ENCODE results near the gene STARD9. TPM values are rescaled to one million over a fixed set of nuclear protein-coding genes. Genes with fewer than 3 reads are reported as not detected.
"Not testable (repeated sequence)": the region's sequence is repeated elsewhere in the genome, so short reads cannot be mapped to it uniquely, and the experiment has no call there.

Gene STARD9
- total RNA-seq, 1 experiment from 2014 or later = 0.86 TPM

DNA sequence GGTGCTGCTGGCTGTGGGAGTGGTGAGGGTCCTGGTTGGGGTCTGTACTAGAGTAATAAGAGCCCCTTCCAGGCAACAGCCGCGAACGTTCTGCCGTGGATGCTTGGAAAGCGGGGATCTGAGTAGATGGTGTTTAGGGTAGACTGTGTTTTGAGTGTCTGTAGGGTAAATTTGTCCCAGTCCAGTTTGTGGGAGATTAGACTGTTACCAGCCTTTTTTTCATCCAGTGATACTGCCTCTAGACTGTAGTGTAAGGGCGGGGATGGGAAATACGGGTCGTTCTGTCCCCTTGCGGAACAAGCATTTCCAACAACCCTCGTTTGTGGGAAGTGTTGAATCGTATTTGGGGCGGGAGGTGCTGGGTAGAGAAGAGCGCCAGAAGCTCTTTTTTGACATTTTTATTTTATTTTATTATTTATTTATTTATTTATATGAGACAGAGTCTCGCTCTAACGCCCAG, 26.3 kb upstream of the STARD9 start:
- TSS peak; percentile 61 for BruUV-seq (replicated peaks)
- POLR2A ChIA-PET = interaction anchor here (1.6 kb wide), 1 partner anchor 26 kb away, joined by 8 read pairs; the partner anchor contains the start of gene STARD9

DNA sequence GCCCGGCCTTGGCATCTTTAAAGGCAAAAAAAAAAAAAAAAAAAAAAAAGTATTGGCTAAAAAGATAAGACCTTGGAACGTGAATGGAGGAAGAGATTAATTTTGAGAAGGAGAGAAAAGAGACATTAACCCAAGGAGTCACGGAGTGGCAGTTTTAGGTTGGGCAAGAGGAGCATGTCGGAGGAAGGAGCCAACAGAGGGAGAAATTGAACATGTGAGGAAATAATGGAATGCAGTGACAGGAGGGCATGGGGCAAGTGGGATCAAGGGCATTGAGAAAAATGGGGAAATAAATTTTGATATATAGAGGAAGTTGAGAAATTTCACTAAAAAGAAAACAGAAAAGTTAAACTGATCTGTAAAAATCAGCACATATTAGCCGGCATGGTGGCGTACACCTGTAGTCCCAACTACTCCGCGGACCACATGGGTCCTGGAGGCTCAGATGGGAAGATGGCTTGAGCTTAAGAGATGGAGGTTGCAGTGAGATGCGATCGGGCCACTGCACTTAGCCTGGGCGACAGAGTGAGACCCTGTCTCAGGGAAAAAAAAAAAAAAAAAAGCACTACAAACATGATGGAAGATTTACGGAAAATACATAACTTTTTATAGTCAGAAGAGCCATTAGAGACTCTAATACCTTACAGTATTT, 25.5 kb upstream of the STARD9 start:
- H3K36me3 Mint-ChIP-seq (ENCODE audit: insufficient read depth, unreplicated experiment) = peaks cover 43% of the 10 kb centered on the region
- ChIA-PET POLR2A (no interaction called here), CTCF (no interaction called here)
- H3K4me1 ChIP-seq = no peaks in the 10 kb centered on the region
- no peak for DNase-seq
- no peaks in the 10 kb centered on the region for H3K27me3 Mint-ChIP-seq (ENCODE audit: insufficient read depth, unreplicated experiment)
- peak overlapping the region; percentile 36 for H3K27ac Mint-ChIP-seq (ENCODE audit: unreplicated experiment)
- H3K4me3 ChIP-seq (ENCODE audit: low read depth, low read length) = peak overlapping the region; percentile 97
- H3K9me3 ChIP-seq = no peaks in the 10 kb centered on the region
- H3K9me3 Mint-ChIP-seq (ENCODE audit: unreplicated experiment) = no peaks in the 10 kb centered on the region
- intact Hi-C loops (cut with micrococcal nuclease; ENCODE audit: unreplicated experiment) = loop anchor here (2.0 kb wide), 1 partner anchor 55 kb away; the partner anchor contains the start of gene SNAP23
- no peaks in the 10 kb centered on the region for H3K36me3 ChIP-seq (ENCODE audit: control insufficient read depth, insufficient read depth, low read length)
- TF ChIP-seq, protein P1, sequence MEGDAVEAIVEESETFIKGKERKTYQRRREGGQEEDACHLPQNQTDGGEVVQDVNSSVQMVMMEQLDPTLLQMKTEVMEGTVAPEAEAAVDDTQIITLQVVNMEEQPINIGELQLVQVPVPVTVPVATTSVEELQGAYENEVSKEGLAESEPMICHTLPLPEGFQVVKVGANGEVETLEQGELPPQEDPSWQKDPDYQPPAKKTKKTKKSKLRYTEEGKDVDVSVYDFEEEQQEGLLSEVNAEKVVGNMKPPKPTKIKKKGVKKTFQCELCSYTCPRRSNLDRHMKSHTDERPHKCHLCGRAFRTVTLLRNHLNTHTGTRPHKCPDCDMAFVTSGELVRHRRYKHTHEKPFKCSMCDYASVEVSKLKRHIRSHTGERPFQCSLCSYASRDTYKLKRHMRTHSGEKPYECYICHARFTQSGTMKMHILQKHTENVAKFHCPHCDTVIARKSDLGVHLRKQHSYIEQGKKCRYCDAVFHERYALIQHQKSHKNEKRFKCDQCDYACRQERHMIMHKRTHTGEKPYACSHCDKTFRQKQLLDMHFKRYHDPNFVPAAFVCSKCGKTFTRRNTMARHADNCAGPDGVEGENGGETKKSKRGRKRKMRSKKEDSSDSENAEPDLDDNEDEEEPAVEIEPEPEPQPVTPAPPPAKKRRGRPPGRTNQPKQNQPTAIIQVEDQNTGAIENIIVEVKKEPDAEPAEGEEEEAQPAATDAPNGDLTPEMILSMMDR (IDR thresholded peaks at IDR 0.05; ENCODE audit: insufficient read depth in 1 of 2, low read depth in 1 of 2, low read length in 1 of 2, severe bottlenecking in 1 of 2, unreplicated experiment in 1 of 2) = no peak
- BruUV-seq (replicated peaks) = no TSS peak
- peak overlapping the region; percentile 96 for H3K4me3 Mint-ChIP-seq (ENCODE audit: unreplicated experiment)
- H3K27me3 ChIP-seq (replicated peaks; ENCODE audit: control insufficient read depth, insufficient read depth, low read length) = no peaks in the 10 kb centered on the region
- H3K4me1 Mint-ChIP-seq (ENCODE audit: low read depth, unreplicated experiment) = peaks cover 28% of the 10 kb centered on the region

More for the DNA sequence above, 26.3 kb upstream of the STARD9 start:
- peaks cover 2% of the 10 kb centered on the region; the same call in 1 of the 2 replicates for H3K36me3 ChIP-seq (ENCODE audit: control insufficient read depth, insufficient read depth, low read length)
- Mint-ChIP-seq H3K27me3 (ENCODE audit: insufficient read depth, unreplicated experiment) (no peaks in the 10 kb centered on the region), H3K27ac (ENCODE audit: unreplicated experiment) (peak overlapping the region; percentile 99), H3K4me3 (ENCODE audit: unreplicated experiment) (peak overlapping the region; percentile 96), H3K36me3 (ENCODE audit: insufficient read depth, unreplicated experiment) (peaks cover 43% of the 10 kb centered on the region), H3K4me1 (ENCODE audit: low read depth, unreplicated experiment) (peaks cover 28% of the 10 kb centered on the region), H3K9me3 (ENCODE audit: unreplicated experiment) (no peaks in the 10 kb centered on the region)
- intact Hi-C loops (cut with micrococcal nuclease; ENCODE audit: unreplicated experiment) = loop anchor here (2.0 kb wide), 1 partner anchor 54 kb away; the partner anchor contains the start of gene SNAP23
- TF ChIP-seq, protein P1 (IDR thresholded peaks at IDR 0.05; ENCODE audit: insufficient read depth in 1 of 2, low read depth in 1 of 2, low read length in 1 of 2, severe bottlenecking in 1 of 2, unreplicated experiment in 1 of 2) = no peak
- no peaks in the 10 kb centered on the region for H3K4me1 ChIP-seq
- CTCF ChIA-PET = interaction anchor here (0.6 to 1.1 kb wide), 2 partner anchors 42 to 827 kb away, joined by 4 read pairs; no protein-coding TSS in a partner anchor
- no peaks in the 10 kb centered on the region for H3K9me3 ChIP-seq
- H3K27me3 ChIP-seq (replicated peaks; ENCODE audit: control insufficient read depth, insufficient read depth, low read length) = no peaks in the 10 kb centered on the region
- peak overlapping the region; percentile 97 for H3K4me3 ChIP-seq (ENCODE audit: low read depth, low read length)
- DNase-seq = peak in 1 of 2 experiments; percentile 42

DNA sequence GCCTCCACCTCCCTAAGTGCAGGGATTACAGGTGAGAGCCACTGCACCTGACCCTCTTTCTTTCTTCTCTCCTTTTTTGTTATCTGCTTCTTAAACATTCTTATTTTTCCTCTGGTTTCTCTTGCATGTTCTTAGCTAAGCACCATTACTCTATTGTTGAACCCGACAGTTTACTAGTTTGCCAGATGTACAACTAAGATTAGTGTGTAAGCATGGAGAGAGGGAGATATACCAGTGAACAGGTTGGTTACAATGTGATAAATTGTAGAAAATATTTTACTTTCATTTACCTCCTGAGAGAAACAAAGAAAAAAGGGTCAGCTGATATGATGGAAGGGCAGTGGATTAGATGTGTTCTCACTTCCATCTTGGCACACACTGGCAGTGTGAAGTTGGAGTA, 21.9 kb upstream of the STARD9 start:
- Mint-ChIP-seq H3K9me3 (ENCODE audit: unreplicated experiment) (no peaks in the 10 kb centered on the region), H3K4me1 (ENCODE audit: low read depth, unreplicated experiment) (peaks cover 8% of the 10 kb centered on the region), H3K4me3 (ENCODE audit: unreplicated experiment) (no peak overlapping the region), H3K27me3 (ENCODE audit: insufficient read depth, unreplicated experiment) (no peaks in the 10 kb centered on the region), H3K27ac (ENCODE audit: unreplicated experiment) (no peak overlapping the region), H3K36me3 (ENCODE audit: insufficient read depth, unreplicated experiment) (peaks cover 23% of the 10 kb centered on the region)
- no peaks in the 10 kb centered on the region for H3K36me3 ChIP-seq (ENCODE audit: control insufficient read depth, insufficient read depth, low read length)
- no peak for DNase-seq
- no peak overlapping the region for H3K4me3 ChIP-seq (ENCODE audit: low read depth, low read length)
- H3K9me3 ChIP-seq = no peaks in the 10 kb centered on the region
- intact Hi-C loops (cut with micrococcal nuclease; ENCODE audit: unreplicated experiment) = no loop called here
- no peaks in the 10 kb centered on the region for H3K27me3 ChIP-seq (replicated peaks; ENCODE audit: control insufficient read depth, insufficient read depth, low read length)
- POLR2A ChIA-PET = interaction anchor here (1.0 kb wide), 1 partner anchor 22 kb away, joined by 3 read pairs; the partner anchor contains the start of gene STARD9
- CTCF ChIA-PET = no interaction called here
- no peaks in the 10 kb centered on the region for H3K4me1 ChIP-seq
- TF ChIP-seq, protein P1 (IDR thresholded peaks at IDR 0.05; ENCODE audit: insufficient read depth in 1 of 2, low read depth in 1 of 2, low read length in 1 of 2, severe bottlenecking in 1 of 2, unreplicated experiment in 1 of 2) = no peak
- no TSS peak for BruUV-seq (replicated peaks)

DNA sequence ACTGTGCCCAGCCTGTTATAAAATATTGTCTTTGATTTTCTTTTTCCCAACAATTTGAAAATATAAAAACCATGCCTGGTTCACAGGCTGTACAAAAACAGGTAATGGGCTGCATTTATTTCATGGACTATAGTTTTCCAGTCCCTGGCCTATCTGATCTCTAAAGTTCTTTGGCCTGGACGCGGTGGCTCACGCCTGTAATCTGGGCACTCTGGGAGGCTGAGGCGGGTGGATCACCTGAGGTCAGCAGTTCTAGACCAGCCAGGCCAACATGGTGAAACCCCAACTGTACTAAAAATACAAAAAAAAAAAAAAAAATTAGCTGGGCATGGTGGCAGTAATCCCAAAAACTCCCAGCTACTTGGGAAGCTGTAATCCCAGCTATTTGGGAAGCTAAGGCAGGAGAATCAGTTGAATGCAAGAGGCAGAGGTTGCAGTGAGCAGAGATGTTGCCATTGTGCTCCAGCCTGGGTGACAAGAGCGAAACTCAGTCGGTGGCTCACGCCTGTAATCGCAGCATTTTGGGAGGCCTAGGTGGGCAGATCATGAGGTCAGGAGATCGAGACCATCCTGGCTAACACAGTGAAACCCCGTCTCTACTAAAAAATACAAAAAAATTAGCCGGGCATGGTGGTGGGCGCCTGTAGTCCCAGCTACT, 18.7 kb upstream of the STARD9 start:
- POLR2A ChIA-PET = interaction anchor here (0.6 kb wide), 2 partner anchors 61 to 573 kb away, joined by 3 read pairs; no protein-coding TSS in a partner anchor
- peaks cover 21% of the 10 kb centered on the region for H3K36me3 Mint-ChIP-seq (ENCODE audit: insufficient read depth, unreplicated experiment)

More for the DNA sequence above, 18.7 kb upstream of the STARD9 start:
- CTCF ChIA-PET; H3K4me3 Mint-ChIP-seq (ENCODE audit: unreplicated experiment); H3K9me3 ChIP-seq; H3K4me3 ChIP-seq (ENCODE audit: low read depth, low read length); H3K36me3 ChIP-seq (ENCODE audit: control insufficient read depth, insufficient read depth, low read length); H3K4me1 ChIP-seq; H3K27ac Mint-ChIP-seq (ENCODE audit: unreplicated experiment); H3K4me1 Mint-ChIP-seq (ENCODE audit: low read depth, unreplicated experiment); H3K27me3 ChIP-seq (replicated peaks; ENCODE audit: control insufficient read depth, insufficient read depth, low read length); intact Hi-C loops (cut with micrococcal nuclease; ENCODE audit: unreplicated experiment); H3K9me3 Mint-ChIP-seq (ENCODE audit: unreplicated experiment); DNase-seq; BruUV-seq (replicated peaks); H3K27me3 Mint-ChIP-seq (ENCODE audit: insufficient read depth, unreplicated experiment): not testable (repeated sequence)
